ENCODE results near the gene ROPN1B.
"Not testable (repeated sequence)": the region's sequence is repeated elsewhere in the genome, so short reads cannot be mapped to it uniquely, and the experiment has no call there.

DNA sequence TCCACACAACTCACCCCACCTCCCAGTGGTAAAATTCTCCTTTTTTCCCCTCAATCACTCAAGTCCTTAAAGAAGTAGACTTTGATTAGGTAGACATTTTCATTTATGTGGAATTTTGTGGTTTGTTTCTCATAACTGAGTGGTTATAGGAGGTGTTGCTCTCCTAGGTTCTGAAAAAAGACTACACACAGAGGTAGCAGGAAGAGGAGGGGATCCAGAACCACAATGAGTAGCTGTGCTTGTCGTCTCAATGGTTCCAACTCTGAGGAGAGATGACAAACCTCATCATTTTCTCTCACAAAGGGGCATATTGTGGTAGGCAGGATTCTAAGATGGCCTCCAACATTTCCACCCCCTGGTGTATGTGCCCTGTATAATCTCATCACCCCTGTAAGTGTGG is 5.1 kb upstream of the ROPN1B start:
- not testable (repeated sequence) for TF ChIP-seq SOX15 (CRISPR knock-in tag; IDR thresholded peaks at IDR 0.05); FOXK1 (CRISPR knock-in tag; IDR thresholded peaks at IDR 0.05); GABPB1 (CRISPR knock-in tag; IDR thresholded peaks at IDR 0.05); CBFB (CRISPR knock-in tag; IDR thresholded peaks at IDR 0.05; ENCODE audit: low read depth); ZNF416 (CRISPR knock-in tag; IDR thresholded peaks at IDR 0.05); NR1H2 (CRISPR knock-in tag; IDR thresholded peaks at IDR 0.05); MXD4 (CRISPR knock-in tag; IDR thresholded peaks at IDR 0.05; ENCODE audit: borderline replicate concordance)
- TF ChIP-seq, protein P1, sequence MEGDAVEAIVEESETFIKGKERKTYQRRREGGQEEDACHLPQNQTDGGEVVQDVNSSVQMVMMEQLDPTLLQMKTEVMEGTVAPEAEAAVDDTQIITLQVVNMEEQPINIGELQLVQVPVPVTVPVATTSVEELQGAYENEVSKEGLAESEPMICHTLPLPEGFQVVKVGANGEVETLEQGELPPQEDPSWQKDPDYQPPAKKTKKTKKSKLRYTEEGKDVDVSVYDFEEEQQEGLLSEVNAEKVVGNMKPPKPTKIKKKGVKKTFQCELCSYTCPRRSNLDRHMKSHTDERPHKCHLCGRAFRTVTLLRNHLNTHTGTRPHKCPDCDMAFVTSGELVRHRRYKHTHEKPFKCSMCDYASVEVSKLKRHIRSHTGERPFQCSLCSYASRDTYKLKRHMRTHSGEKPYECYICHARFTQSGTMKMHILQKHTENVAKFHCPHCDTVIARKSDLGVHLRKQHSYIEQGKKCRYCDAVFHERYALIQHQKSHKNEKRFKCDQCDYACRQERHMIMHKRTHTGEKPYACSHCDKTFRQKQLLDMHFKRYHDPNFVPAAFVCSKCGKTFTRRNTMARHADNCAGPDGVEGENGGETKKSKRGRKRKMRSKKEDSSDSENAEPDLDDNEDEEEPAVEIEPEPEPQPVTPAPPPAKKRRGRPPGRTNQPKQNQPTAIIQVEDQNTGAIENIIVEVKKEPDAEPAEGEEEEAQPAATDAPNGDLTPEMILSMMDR (IDR thresholded peaks at IDR 0.05) = not testable (repeated sequence)
- TF ChIP-seq, protein P2, sequence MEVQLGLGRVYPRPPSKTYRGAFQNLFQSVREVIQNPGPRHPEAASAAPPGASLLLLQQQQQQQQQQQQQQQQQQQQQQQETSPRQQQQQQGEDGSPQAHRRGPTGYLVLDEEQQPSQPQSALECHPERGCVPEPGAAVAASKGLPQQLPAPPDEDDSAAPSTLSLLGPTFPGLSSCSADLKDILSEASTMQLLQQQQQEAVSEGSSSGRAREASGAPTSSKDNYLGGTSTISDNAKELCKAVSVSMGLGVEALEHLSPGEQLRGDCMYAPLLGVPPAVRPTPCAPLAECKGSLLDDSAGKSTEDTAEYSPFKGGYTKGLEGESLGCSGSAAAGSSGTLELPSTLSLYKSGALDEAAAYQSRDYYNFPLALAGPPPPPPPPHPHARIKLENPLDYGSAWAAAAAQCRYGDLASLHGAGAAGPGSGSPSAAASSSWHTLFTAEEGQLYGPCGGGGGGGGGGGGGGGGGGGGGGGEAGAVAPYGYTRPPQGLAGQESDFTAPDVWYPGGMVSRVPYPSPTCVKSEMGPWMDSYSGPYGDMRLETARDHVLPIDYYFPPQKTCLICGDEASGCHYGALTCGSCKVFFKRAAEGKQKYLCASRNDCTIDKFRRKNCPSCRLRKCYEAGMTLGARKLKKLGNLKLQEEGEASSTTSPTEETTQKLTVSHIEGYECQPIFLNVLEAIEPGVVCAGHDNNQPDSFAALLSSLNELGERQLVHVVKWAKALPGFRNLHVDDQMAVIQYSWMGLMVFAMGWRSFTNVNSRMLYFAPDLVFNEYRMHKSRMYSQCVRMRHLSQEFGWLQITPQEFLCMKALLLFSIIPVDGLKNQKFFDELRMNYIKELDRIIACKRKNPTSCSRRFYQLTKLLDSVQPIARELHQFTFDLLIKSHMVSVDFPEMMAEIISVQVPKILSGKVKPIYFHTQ (CRISPR knock-in tag; IDR thresholded peaks at IDR 0.05) = not testable (repeated sequence)
